ENCODE measurements around the gene DUSP3.

The DUSP3 gene

DNA sequence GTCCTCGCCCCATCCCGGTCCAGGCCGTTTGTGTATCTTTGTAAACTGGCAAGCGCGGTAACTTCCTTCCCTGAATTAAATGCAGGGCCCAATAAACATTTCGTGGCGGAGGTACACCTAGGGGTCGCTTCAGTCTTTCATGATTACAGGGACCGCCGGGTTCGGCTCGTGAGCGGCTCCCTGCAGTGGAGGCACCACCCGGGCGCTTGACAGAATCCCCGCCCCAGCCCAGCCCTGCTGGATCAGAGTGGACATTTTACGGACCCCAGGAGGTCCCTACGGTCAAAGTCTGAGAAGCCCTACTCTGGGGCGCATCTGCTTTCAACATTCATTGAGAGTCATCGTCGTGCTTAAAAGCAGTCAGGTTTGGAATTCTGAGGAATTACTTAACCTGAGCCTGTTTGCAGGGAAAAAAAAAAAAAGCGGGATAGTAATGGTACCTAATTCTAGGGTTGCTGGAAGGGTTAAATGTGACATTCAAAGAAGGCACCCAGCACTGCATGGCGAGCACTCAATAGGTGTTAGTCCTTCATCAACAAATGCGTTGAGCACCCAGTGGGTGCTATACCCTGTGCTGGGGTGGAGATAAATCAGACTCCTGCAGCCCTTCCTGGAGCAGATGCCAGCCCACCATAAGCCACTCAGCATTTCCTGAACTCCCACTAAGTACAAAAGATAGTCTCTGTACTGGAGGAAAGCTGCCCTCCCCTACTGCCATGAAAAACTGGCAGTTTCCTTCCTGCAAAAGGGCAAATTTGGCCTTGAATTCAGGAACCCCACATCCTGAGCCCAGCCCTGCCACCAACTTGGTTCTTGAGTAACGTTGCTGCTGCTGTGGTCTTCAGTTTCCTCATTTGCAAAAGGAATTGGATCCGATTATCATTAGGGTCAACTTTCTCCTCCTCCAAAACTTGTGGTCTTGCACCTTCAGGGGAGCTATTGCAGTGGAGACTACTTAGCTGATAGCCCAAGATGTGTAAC, 658 bp upstream of the DUSP3 start:
- Histone ChIP-seq H3K27me3 (ENCODE audit: insufficient read depth, poor library complexity, severe bottlenecking) (no peaks in the 10 kb centered on the region), H3K4me3 (replicated peaks; ENCODE audit: insufficient read depth, low read length) (peak overlapping the region; percentile 83), H3K27ac (replicated peaks) (peak overlapping the region; percentile 85)
- TF ChIP-seq SPI1 (IDR thresholded peaks at IDR 0.05; ENCODE audit: borderline replicate concordance, low read depth) = peak; percentile 63; the same call in 1 of the 2 replicates
- TF ChIP-seq GABPA (IDR thresholded peaks at IDR 0.05; ENCODE audit: low read depth) = no peak
- peak in 1 of 2 experiments; percentile 77 for DNase-seq (ENCODE audit: low read depth in 1 of 2, low spot score in 1 of 2)

GRCh38 chr17:43774304-43775250, 4.2 kb downstream of the DUSP3 start:
- Histone ChIP-seq H3K4me3 (replicated peaks; ENCODE audit: insufficient read depth, low read length) (no peak overlapping the region), H3K27ac (replicated peaks) (no peak overlapping the region), H3K27me3 (ENCODE audit: insufficient read depth, poor library complexity, severe bottlenecking) (no peaks in the 10 kb centered on the region)
- DNase-seq (ENCODE audit: low read depth in 1 of 2, low spot score in 1 of 2) = no peak
- no peak for TF ChIP-seq POLR2AphosphoS5 (IDR thresholded peaks at IDR 0.05; ENCODE audit: low read depth)
- no peak for TF ChIP-seq REST (IDR thresholded peaks at IDR 0.05; ENCODE audit: insufficient replicate concordance, low read depth)
- TF ChIP-seq SPI1 (IDR thresholded peaks at IDR 0.05; ENCODE audit: borderline replicate concordance, low read depth) = no peak
- TF ChIP-seq, protein P1, sequence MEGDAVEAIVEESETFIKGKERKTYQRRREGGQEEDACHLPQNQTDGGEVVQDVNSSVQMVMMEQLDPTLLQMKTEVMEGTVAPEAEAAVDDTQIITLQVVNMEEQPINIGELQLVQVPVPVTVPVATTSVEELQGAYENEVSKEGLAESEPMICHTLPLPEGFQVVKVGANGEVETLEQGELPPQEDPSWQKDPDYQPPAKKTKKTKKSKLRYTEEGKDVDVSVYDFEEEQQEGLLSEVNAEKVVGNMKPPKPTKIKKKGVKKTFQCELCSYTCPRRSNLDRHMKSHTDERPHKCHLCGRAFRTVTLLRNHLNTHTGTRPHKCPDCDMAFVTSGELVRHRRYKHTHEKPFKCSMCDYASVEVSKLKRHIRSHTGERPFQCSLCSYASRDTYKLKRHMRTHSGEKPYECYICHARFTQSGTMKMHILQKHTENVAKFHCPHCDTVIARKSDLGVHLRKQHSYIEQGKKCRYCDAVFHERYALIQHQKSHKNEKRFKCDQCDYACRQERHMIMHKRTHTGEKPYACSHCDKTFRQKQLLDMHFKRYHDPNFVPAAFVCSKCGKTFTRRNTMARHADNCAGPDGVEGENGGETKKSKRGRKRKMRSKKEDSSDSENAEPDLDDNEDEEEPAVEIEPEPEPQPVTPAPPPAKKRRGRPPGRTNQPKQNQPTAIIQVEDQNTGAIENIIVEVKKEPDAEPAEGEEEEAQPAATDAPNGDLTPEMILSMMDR (IDR thresholded peaks at IDR 0.05; ENCODE audit: insufficient read depth, low read length) = no peak
- TF ChIP-seq GABPA (IDR thresholded peaks at IDR 0.05; ENCODE audit: low read depth) = no peak

- peak; percentile 92 to 95 for DNase-seq (ENCODE audit: low read depth in 1 of 2, low spot score in 1 of 2)
- Histone ChIP-seq H3K27ac (replicated peaks) (peak overlapping the region; percentile 66), H3K27me3 (ENCODE audit: insufficient read depth, poor library complexity, severe bottlenecking) (no peaks in the 10 kb centered on the region), H3K4me3 (replicated peaks; ENCODE audit: insufficient read depth, low read length) (no peak overlapping the region)
- no peak for TF ChIP-seq REST (IDR thresholded peaks at IDR 0.05; ENCODE audit: insufficient replicate concordance, low read depth)
- TF ChIP-seq POLR2AphosphoS5 (IDR thresholded peaks at IDR 0.05; ENCODE audit: low read depth) = peak; percentile 89
- TF ChIP-seq, protein P1 (IDR thresholded peaks at IDR 0.05; ENCODE audit: insufficient read depth, low read length) = no peak
- peak; percentile 40; the same call in 1 of the 2 replicates for TF ChIP-seq SPI1 (IDR thresholded peaks at IDR 0.05; ENCODE audit: borderline replicate concordance, low read depth)
- TF ChIP-seq GABPA (IDR thresholded peaks at IDR 0.05; ENCODE audit: low read depth) = no peak
These were observed 5.7 kb downstream of the DUSP3 start for GRCh38 chr17:43772877-43773648.

Data from HL-60 (cell line).